Loucy (cell line): ENCODE measurements around the gene GPR146.

Experiments
- H2AFZ ChIP-seq: fragments of 200-600 bp; sonication (generic); 2 replicates; pipeline ENCODE4 v1.6.0; 2016; ENCODE audit warnings: antibody characterized with exemption, mild to moderate bottlenecking, low read length, moderate library complexity
- H3F3A ChIP-seq: fragments of 200-600 bp; 2 replicates; pipeline ENCODE4 v1.6.0; 2016; ENCODE audit warnings: antibody characterized with exemption, low read depth, mild to moderate bottlenecking
- H3K27me3 ChIP-seq: fragments of 200-600 bp; sonication (generic); 2 replicates; pipeline ENCODE4 v1.6.1; 2014; ENCODE audit warnings: low read length, mild to moderate bottlenecking; ENCODE audit not compliant: insufficient read depth, poor library complexity, severe bottlenecking
- H3K36me3 ChIP-seq: fragments of 200-600 bp; sonication (generic); 2 replicates; pipeline ENCODE4 v1.6.1; 2016; ENCODE audit warnings: low read length; ENCODE audit not compliant: insufficient read depth
- H3K4me1 ChIP-seq: fragments of 200-600 bp; sonication (generic); 2 replicates; pipeline ENCODE4 v1.5.1; 2014; ENCODE audit warnings: low read length, mild to moderate bottlenecking; ENCODE audit not compliant: insufficient read depth, poor library complexity, severe bottlenecking
- H3K4me2 ChIP-seq: fragments of 200-600 bp; sonication (generic); 2 replicates; pipeline ENCODE4 v1.6.0; 2014; ENCODE audit warnings: antibody characterized with exemption, low read length, low read depth, mild to moderate bottlenecking; ENCODE audit not compliant: poor library complexity, severe bottlenecking
- H3K4me3 ChIP-seq: fragments of 200-600 bp; sonication (generic); 2 replicates; pipeline ENCODE4 v1.5.1; 2014; ENCODE audit warnings: low read length, mild to moderate bottlenecking, mixed read lengths; ENCODE audit not compliant: poor library complexity, severe bottlenecking
- H3K79me2 ChIP-seq: fragments of 200-600 bp; sonication (generic); 2 replicates; pipeline ENCODE4 v1.6.1; 2014; ENCODE audit warnings: low read length; ENCODE audit not compliant: insufficient read depth
- H3K9ac ChIP-seq: fragments of 200-600 bp; sonication (generic); 2 replicates; pipeline ENCODE4 v1.6.0; 2014; ENCODE audit warnings: mild to moderate bottlenecking, low read depth, low read length, moderate library complexity; ENCODE audit not compliant: poor library complexity, severe bottlenecking
- H3K9me2 ChIP-seq: fragments of 200-600 bp; sonication (generic); replicated peaks from 2 replicates; pipeline ENCODE4 v1.6.1; 2016; ENCODE audit warnings: low read depth, low read length, mixed read lengths
- H3K9me3 ChIP-seq: fragments of 200-600 bp; sonication (generic); 2 replicates; pipeline ENCODE4 v1.6.1; 2014; ENCODE audit warnings: mild to moderate bottlenecking, antibody characterized with exemption, low read length, low read depth; ENCODE audit not compliant: insufficient read depth
- H4K20me1 ChIP-seq: fragments of 200-600 bp; sonication (generic); 2 replicates; pipeline ENCODE4 v1.6.0; 2014; ENCODE audit warnings: antibody characterized with exemption, low read length, mild to moderate bottlenecking; ENCODE audit not compliant: insufficient read depth, poor library complexity, severe bottlenecking
- CTCF ChIP-seq: fragments of 200-600 bp; sonication (generic); conservative IDR thresholded peaks from 2 replicates; pipeline ENCODE4 v1.5.1; 2014; ENCODE audit warnings: mild to moderate bottlenecking, antibody characterized with exemption, low read length
- EZH2phosphoT487 ChIP-seq: fragments of 200-600 bp; IDR thresholded peaks from 2 replicates; pipeline ENCODE4 v1.6.1; 2018; ENCODE audit warnings: antibody characterized with exemption, mild to moderate bottlenecking, moderate library complexity, borderline replicate concordance

GPR146 gene

DNA sequence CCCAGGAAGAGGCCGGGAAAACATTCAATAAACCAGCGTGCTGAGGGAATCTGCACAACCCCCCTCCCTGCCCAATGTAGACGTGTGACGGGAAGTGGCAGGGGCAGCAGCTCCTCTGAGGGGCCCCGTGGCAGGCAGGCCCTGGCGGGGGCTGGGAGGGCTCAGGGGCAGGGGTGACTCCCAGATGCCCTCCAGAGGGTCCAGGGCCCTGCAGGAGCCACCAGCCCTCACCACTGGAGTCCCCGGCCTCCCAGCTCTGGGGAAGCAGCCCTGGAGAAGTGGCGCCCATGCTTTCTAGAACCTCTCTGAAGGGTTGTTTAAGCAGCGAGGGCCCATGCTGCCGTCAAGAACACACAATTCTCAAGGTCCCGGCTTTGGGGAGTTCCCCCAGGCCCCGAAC is 35.2 kb downstream of the GPR146 start:
- H3K4me2 ChIP-seq = peak overlapping the region; percentile 12

DNA sequence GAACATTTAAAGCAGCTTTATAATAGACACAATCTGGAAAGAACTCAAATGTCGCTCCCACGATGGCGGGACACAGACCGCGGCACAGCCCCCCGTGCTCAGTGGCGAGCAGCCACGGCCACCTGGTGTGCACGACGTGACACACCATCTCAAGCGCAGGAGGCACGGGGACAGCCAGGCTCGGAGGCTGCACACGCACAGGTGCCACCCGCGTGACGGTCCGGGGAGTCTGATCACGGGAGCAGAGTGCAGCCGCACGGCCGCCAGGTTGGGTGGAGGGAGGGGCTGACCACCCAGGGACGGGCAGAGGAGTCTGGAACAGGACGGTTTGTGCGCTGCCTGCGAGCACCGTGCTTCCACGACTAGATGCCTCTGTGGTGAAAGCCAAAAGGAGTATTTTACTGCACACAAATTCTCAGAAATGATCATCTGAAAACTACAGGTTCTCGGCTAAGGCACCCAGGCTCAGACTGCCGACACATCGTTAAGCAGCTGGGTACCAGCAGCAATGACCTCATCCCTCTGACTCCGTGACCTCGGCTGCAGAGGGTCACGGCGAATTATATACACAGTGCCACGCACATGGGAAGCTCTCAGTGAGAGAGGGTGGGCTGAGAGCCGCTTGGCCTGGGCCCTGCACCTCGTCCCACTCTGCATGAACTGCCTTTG is 36.0 kb downstream of the GPR146 start:
- H3K79me2 ChIP-seq = no peaks in the 10 kb centered on the region
- no peak for TF ChIP-seq CTCF
- no peak for TF ChIP-seq EZH2phosphoT487
- no peaks in the 10 kb centered on the region for H3K9me2 ChIP-seq
- no peaks in the 10 kb centered on the region for H3K36me3 ChIP-seq
- no peaks in the 10 kb centered on the region for H3K9me3 ChIP-seq
- H3F3A ChIP-seq = no peaks in the 10 kb centered on the region
- H3K9ac ChIP-seq = no peak overlapping the region
- no peak overlapping the region for H2AFZ ChIP-seq
- no peak overlapping the region for H3K4me3 ChIP-seq
- no peaks in the 10 kb centered on the region for H4K20me1 ChIP-seq
- H3K4me1 ChIP-seq = peaks cover 6% of the 10 kb centered on the region
- H3K27me3 ChIP-seq = no peaks in the 10 kb centered on the region
- H3K4me2 ChIP-seq = no peak overlapping the region

More for the DNA sequence above, 35.2 kb downstream of the GPR146 start:
- H3K9me3 ChIP-seq = no peaks in the 10 kb centered on the region
- TF ChIP-seq EZH2phosphoT487 = no peak
- TF ChIP-seq CTCF = no peak
- peaks cover 6% of the 10 kb centered on the region for H3K4me1 ChIP-seq
- H3K9me2 ChIP-seq = no peaks in the 10 kb centered on the region
- H3K4me3 ChIP-seq = no peak overlapping the region
- no peaks in the 10 kb centered on the region for H3K27me3 ChIP-seq
- H2AFZ ChIP-seq = no peak overlapping the region
- peak overlapping the region; percentile 39 for H3K9ac ChIP-seq
- no peaks in the 10 kb centered on the region for H3K79me2 ChIP-seq
- no peaks in the 10 kb centered on the region for H3K36me3 ChIP-seq
- no peaks in the 10 kb centered on the region for H3F3A ChIP-seq
- no peaks in the 10 kb centered on the region for H4K20me1 ChIP-seq

DNA sequence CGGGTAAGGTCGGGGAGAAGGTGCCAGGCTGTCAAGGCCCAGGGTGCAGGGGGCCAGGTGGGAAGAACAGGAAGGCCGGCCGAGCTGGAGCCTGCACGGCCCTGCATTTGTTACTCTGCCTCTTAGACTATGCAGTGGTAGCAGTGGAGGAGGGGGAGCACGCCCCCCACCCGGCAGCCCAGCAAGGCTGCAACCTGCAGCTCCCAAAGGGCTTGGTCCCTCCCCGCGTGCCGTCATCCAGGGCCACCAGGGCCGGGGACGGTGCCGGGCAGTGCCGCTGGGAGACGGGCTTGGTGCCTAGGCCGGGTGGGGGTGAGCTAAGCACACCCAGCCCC is 36.5 kb downstream of the GPR146 start:
- no peak overlapping the region for H3K4me2 ChIP-seq
- no peak overlapping the region for H3K4me3 ChIP-seq
- no peaks in the 10 kb centered on the region for H3K9me2 ChIP-seq
- peaks cover 6% of the 10 kb centered on the region for H3K4me1 ChIP-seq
- no peaks in the 10 kb centered on the region for H3K27me3 ChIP-seq
- no peaks in the 10 kb centered on the region for H3K79me2 ChIP-seq
- H3K36me3 ChIP-seq = no peaks in the 10 kb centered on the region
- H3F3A ChIP-seq = no peaks in the 10 kb centered on the region
- no peaks in the 10 kb centered on the region for H3K9me3 ChIP-seq
- H2AFZ ChIP-seq = no peak overlapping the region
- H3K9ac ChIP-seq = no peak overlapping the region
- no peaks in the 10 kb centered on the region for H4K20me1 ChIP-seq
- TF ChIP-seq CTCF (no peak), EZH2phosphoT487 (no peak)
